NCI-H82 treated with DMSO at 0.1 percent for 48 hours (cell line): ENCODE measurements around the gene FITM1.

Experiments
- DNase-seq: peaks from one replicate; lab custom pipeline; 2025; ENCODE audit not compliant: unreplicated experiment; lab: John Stamatoyannopoulos, UW

The FITM1 gene

GRCh38 chr14:24137529-24138395 is 7.3 kb downstream of the FITM1 start:
- no peak for DNase-seq

GRCh38 chr14:24138396-24139271 is 8.2 kb downstream of the FITM1 start:
- DNase-seq = no peak

- no peak for DNase-seq
Observed at GRCh38 chr14:24139272-24139934, 8.9 kb downstream of the FITM1 start.

GRCh38 chr14:24141097-24141880 is 10.8 kb downstream of the FITM1 start, which contains the start of gene EMC9:
TSS of gene EMC9 (minus strand) at chr14:24141591. CDS start at chr14:24141304, 287 bp downstream.
- DNase-seq = peak; percentile 96

GRCh38 chr14:24143511-24143910 is 13.1 kb downstream of the FITM1 start:
- no peak for DNase-seq

- no peak for DNase-seq
Observed at GRCh38 chr14:24144451-24144850, 14.0 kb downstream of the FITM1 start.

GRCh38 chr14:24145219-24145618 is 14.8 kb downstream of the FITM1 start:
- no peak for DNase-seq

- no peak for DNase-seq
Observed at GRCh38 chr14:24145690-24146452, 15.4 kb downstream of the FITM1 start.

- peak; percentile 88 for DNase-seq
Observed at GRCh38 chr14:24146453-24146977, 16.1 kb downstream of the FITM1 start, which contains the start of gene PSME2. TSS of gene PSME2 (minus strand) at chr14:24146610. CDS start at chr14:24146581, 29 bp downstream.

- peak; percentile 94 for DNase-seq
Observed at GRCh38 chr14:24146978-24147760, 16.7 kb downstream of the FITM1 start, which contains the start of gene RNF31. TSS of gene RNF31 (plus strand) at chr14:24147498. CDS start at chr14:24147699, 201 bp downstream.

GRCh38 chr14:24147761-24148428 is 17.4 kb downstream of the FITM1 start:
- no peak for DNase-seq

GRCh38 chr14:24149302-24149969 is 19.0 kb downstream of the FITM1 start:
- DNase-seq = no peak

- DNase-seq = no peak
Observed at GRCh38 chr14:24150061-24150460, 19.6 kb downstream of the FITM1 start.

GRCh38 chr14:24150567-24150966 is 20.1 kb downstream of the FITM1 start:
- no peak for DNase-seq

- no peak for DNase-seq
Observed at GRCh38 chr14:24150993-24151392, 20.5 kb downstream of the FITM1 start.

GRCh38 chr14:24151404-24152080 is 21.1 kb downstream of the FITM1 start:
- no peak for DNase-seq

- DNase-seq = no peak
Observed at GRCh38 chr14:24155100-24155499, 24.6 kb downstream of the FITM1 start.
